WTC11 (cell line): ENCODE results near the gene ERMP1. TPM values are rescaled to one million over a fixed set of nuclear protein-coding genes. Genes with fewer than 3 reads are reported as not detected.
A peak's percentile ranks its signal among the peaks of the same experiment; 100 is the strongest.

Experiments
- ATAC-seq: fragments of 200-7000 bp; cut with Tn5 transposase; 2 replicates; pipeline ENCODE4 v1.10.0; 2021; ENCODE audit warnings: mild to moderate bottlenecking, moderate library complexity
- CTCF ChIA-PET: fragments of 300-600 bp; sonication (Branson Sonifier 250); formaldehyde crosslinking; loops from one replicate; lab custom pipeline; 2021; ENCODE audit warnings: antibody characterized with exemption; lab: Charles Lee
- POLR2A ChIA-PET: fragments of 350-600 bp; sonication (Branson Sonifier 250); formaldehyde crosslinking; loops from one replicate; lab custom pipeline; 2021; ENCODE audit warnings: antibody characterized with exemption; lab: Charles Lee
- DNase-seq: peaks from one replicate; pipeline ENCODE4 v3.0.0; 2021; ENCODE audit warnings: low spot score
- H3K27ac Mint-ChIP-seq: 2 replicates; pipeline ENCODE4 v1.8.0; 2021; ENCODE audit warnings: mixed read lengths
- H3K27me3 Mint-ChIP-seq: 2 replicates; pipeline ENCODE4 v1.8.0; 2021; ENCODE audit warnings: low read depth, mild to moderate bottlenecking, moderate library complexity, mixed read lengths
- H3K36me3 Mint-ChIP-seq: 2 replicates; pipeline ENCODE4 v1.8.0; 2021; ENCODE audit warnings: mixed read lengths
- H3K4me1 Mint-ChIP-seq: 2 replicates; pipeline ENCODE4 v1.8.0; 2022; ENCODE audit warnings: mixed read lengths
- H3K4me3 Mint-ChIP-seq: 2 replicates; pipeline ENCODE4 v1.8.0; 2021; ENCODE audit warnings: mild to moderate bottlenecking, moderate library complexity, mixed read lengths
- H3K9me3 Mint-ChIP-seq: 2 replicates; pipeline ENCODE4 v1.8.0; 2021; ENCODE audit warnings: mixed read lengths
- ELF4 ChIP-seq: sonication (generic); formaldehyde crosslinking; IDR thresholded peaks from 2 replicates; pipeline ENCODE4 v1.8.1; 2022; ENCODE audit warnings: low read depth, mild to moderate bottlenecking, moderate library complexity, missing genetic modification reagents
- ERG ChIP-seq: fragments of 250-450 bp; sonication (Bioruptor Pico); IDR thresholded peaks from 2 replicates; pipeline ENCODE4 v1.8.0; 2021; ENCODE audit warnings: mild to moderate bottlenecking
- GABPB1 ChIP-seq: sonication (generic); formaldehyde crosslinking; IDR thresholded peaks from 2 replicates; pipeline ENCODE4 v1.8.1; 2023; ENCODE audit warnings: mild to moderate bottlenecking, missing genetic modification reagents
- GTF2I ChIP-seq: fragments of 250-450 bp; sonication (Bioruptor Pico); conservative IDR thresholded peaks from 2 replicates; pipeline ENCODE4 v1.4.0; 2021; ENCODE audit warnings: mild to moderate bottlenecking
- HMGXB4 ChIP-seq: sonication (generic); formaldehyde crosslinking; IDR thresholded peaks from 2 replicates; pipeline ENCODE4 v1.8.1; 2023; ENCODE audit warnings: mild to moderate bottlenecking, moderate library complexity, missing genetic modification reagents
- KAT7 ChIP-seq: sonication (generic); formaldehyde crosslinking; IDR thresholded peaks from 2 replicates; pipeline ENCODE4 v1.8.1; 2023; ENCODE audit warnings: missing genetic modification reagents, mild to moderate bottlenecking, borderline replicate concordance
- MAX ChIP-seq: sonication (generic); formaldehyde crosslinking; IDR thresholded peaks from 2 replicates; pipeline ENCODE4 v1.8.0; 2022; ENCODE audit warnings: mild to moderate bottlenecking, missing genetic modification reagents
- MYBL2 ChIP-seq: sonication (generic); formaldehyde crosslinking; IDR thresholded peaks from 2 replicates; pipeline ENCODE4 v1.8.1; 2023; ENCODE audit warnings: mild to moderate bottlenecking, moderate library complexity, missing genetic modification reagents
- NFE2L1 ChIP-seq: sonication (generic); formaldehyde crosslinking; IDR thresholded peaks from 2 replicates; pipeline ENCODE4 v1.8.1; 2023; ENCODE audit warnings: missing genetic modification reagents
- RORB ChIP-seq: fragments of 250-450 bp; sonication (Bioruptor Pico); IDR thresholded peaks from 2 replicates; pipeline ENCODE4 v1.9.0; 2021; ENCODE audit warnings: mild to moderate bottlenecking
- TEAD1 ChIP-seq: sonication (generic); formaldehyde crosslinking; IDR thresholded peaks from 2 replicates; pipeline ENCODE4 v1.8.0; 2022; ENCODE audit warnings: mild to moderate bottlenecking, missing genetic modification reagents
- TEAD4 ChIP-seq: sonication (generic); formaldehyde crosslinking; IDR thresholded peaks from 2 replicates; pipeline ENCODE4 v1.8.0; 2022; ENCODE audit warnings: mild to moderate bottlenecking, missing genetic modification reagents
- ZMAT4 ChIP-seq: fragments of 250-450 bp; sonication (Bioruptor Pico); IDR thresholded peaks from 2 replicates; pipeline ENCODE4 v1.9.0; 2021; ENCODE audit warnings: mild to moderate bottlenecking
- ZNF671 ChIP-seq: fragments of 250-450 bp; sonication (Bioruptor Pico); IDR thresholded peaks from 2 replicates; pipeline ENCODE4 v1.8.0; 2021; ENCODE audit warnings: mild to moderate bottlenecking
- ZSCAN18 ChIP-seq: fragments of 250-450 bp; sonication (Bioruptor Pico); IDR thresholded peaks from 2 replicates; pipeline ENCODE4 v2.1.2; 2022; ENCODE audit warnings: mild to moderate bottlenecking, moderate library complexity
- total RNA-seq: library from RNA; stranded (reverse); gene quantifications from 3 replicates; pipeline ENCODE4 v1.2.3, GENCODE V29; 2021

ERMP1 gene
- total RNA-seq, 1 experiment from 2014 or later, result 25.4 TPM

GRCh38 chr9:5778805-5779204 is 54.1 kb downstream of the ERMP1 start:
- ChIA-PET POLR2A (no interaction called here), CTCF (no interaction called here)
- Mint-ChIP-seq H3K9me3 (peaks cover 60% of the 10 kb centered on the region), H3K27me3 (peaks cover 5% of the 10 kb centered on the region; the same call in 1 of the 2 replicates), H3K27ac (no peak overlapping the region), H3K4me1 (peaks cover 9% of the 10 kb centered on the region), H3K36me3 (peaks cover 76% of the 10 kb centered on the region), H3K4me3 (no peak overlapping the region)
- no peak for DNase-seq
- ATAC-seq, result no peak
- no peak for TF ChIP-seq ZMAT4
- TF ChIP-seq HMGXB4 (CRISPR knock-in tag), result no peak

- ATAC-seq (peak; percentile 88), DNase-seq (no peak)
- CTCF ChIA-PET, result interaction anchor here (0.5 to 1.0 kb wide), 3 partner anchors 10 to 946 kb away, joined by 3 to 6 read pairs (median 3); no protein-coding TSS in a partner anchor
- no peak overlapping the region for H3K4me3 Mint-ChIP-seq
- H3K9me3 Mint-ChIP-seq, result peaks cover 13% of the 10 kb centered on the region
- peaks cover 9% of the 10 kb centered on the region for H3K4me1 Mint-ChIP-seq
- POLR2A ChIA-PET, result no interaction called here
- no peak overlapping the region for H3K27ac Mint-ChIP-seq
- TF ChIP-seq MAX (no peak), KAT7 (no peak), TEAD4 (CRISPR knock-in tag) (no peak), MYBL2 (CRISPR knock-in tag) (no peak), ZSCAN18 (no peak), TEAD1 (CRISPR knock-in tag) (no peak), RORB (CRISPR knock-in tag) (no peak), NFE2L1 (CRISPR knock-in tag) (no peak), ERG (CRISPR knock-in tag) (no peak), HMGXB4 (CRISPR knock-in tag) (no peak), ELF4 (no peak), GTF2I (no peak), ZNF671 (CRISPR knock-in tag) (no peak), GABPB1 (CRISPR knock-in tag) (no peak)
- no peaks in the 10 kb centered on the region for H3K27me3 Mint-ChIP-seq
- H3K36me3 Mint-ChIP-seq, result peaks cover 45% of the 10 kb centered on the region
Observed at GRCh38 chr9:5773324-5773999, 59.5 kb downstream of the ERMP1 start.
